Fibroblast of lung (primary cell): ENCODE measurements around the gene ARHGEF4. TPM values are rescaled to one million over a fixed set of nuclear protein-coding genes. Genes with fewer than 3 reads are reported as not detected.

Experiments used
- DNase-seq, 2 donors: peaks; one replicate each; pipeline versions ENCODE4 v3.0.0 to v3.0.0-alpha.2; 2010; ENCODE audit warnings: low read depth in 2 of 2
- H2AFZ ChIP-seq: 2 replicates; pipeline ENCODE4 v1.5.1; 2012; ENCODE audit warnings: low read length, control low read depth, inconsistent platforms
- H3K27ac ChIP-seq: 2 replicates; pipeline ENCODE4 v1.5.1; 2011; ENCODE audit warnings: low read length, control low read depth; ENCODE audit not compliant: insufficient read depth
- H3K27me3 ChIP-seq: 2 replicates; pipeline ENCODE4 v1.5.1; 2011; ENCODE audit warnings: mild to moderate bottlenecking, low read length; ENCODE audit not compliant: control insufficient read depth, insufficient read depth
- H3K36me3 ChIP-seq: 2 replicates; pipeline ENCODE4 v1.5.1; 2011; ENCODE audit warnings: low read length; ENCODE audit not compliant: control insufficient read depth, insufficient read depth
- H3K4me1 ChIP-seq: 2 replicates; pipeline ENCODE4 v1.5.1; 2011; ENCODE audit warnings: low read length; ENCODE audit not compliant: control insufficient read depth, insufficient read depth; ENCODE audit errors: extremely low read depth
- H3K4me2 ChIP-seq: 2 replicates; pipeline ENCODE4 v1.5.1; 2011; ENCODE audit warnings: low read length, control low read depth; ENCODE audit not compliant: insufficient read depth; ENCODE audit errors: extremely low read depth
- H3K4me3 ChIP-seq, 4 experiments: fragments of 200-600 bp in 1 of 4; sonication (generic) in 1 of 4; replicated peaks in 1 of 4; 2 replicates each; pipeline ENCODE4 v1.5.1; 2011 to 2016; ENCODE audit warnings: low read length in 4 of 4, low read depth in 3 of 4, mild to moderate bottlenecking in 3 of 4, control low read depth in 2 of 4, inconsistent platforms in 1 of 4, mixed read lengths in 1 of 4; ENCODE audit not compliant: insufficient read depth in 1 of 4; ENCODE audit errors: control extremely low read depth in 1 of 4
- H3K79me2 ChIP-seq: 2 replicates; pipeline ENCODE4 v1.5.1; 2012; ENCODE audit warnings: mild to moderate bottlenecking, low read length, inconsistent platforms; ENCODE audit not compliant: control insufficient read depth, insufficient read depth
- H3K9ac ChIP-seq: 2 replicates; pipeline ENCODE4 v1.5.1; 2011; ENCODE audit warnings: mild to moderate bottlenecking, low read length, control low read depth; ENCODE audit not compliant: insufficient read depth
- H3K9me3 ChIP-seq: 2 replicates; pipeline ENCODE4 v1.5.1; 2012; ENCODE audit warnings: low read depth, low read length; ENCODE audit not compliant: control insufficient read depth, insufficient read depth
- H4K20me1 ChIP-seq: 2 replicates; pipeline ENCODE4 v1.5.1; 2011; ENCODE audit warnings: low read length; ENCODE audit not compliant: control insufficient read depth, insufficient read depth; ENCODE audit errors: extremely low read depth
- EZH2 ChIP-seq: IDR thresholded peaks from 2 replicates; pipeline ENCODE4 v1.5.1; 2012; ENCODE audit warnings: low read length, control low read depth, mild to moderate bottlenecking; ENCODE audit errors: missing control alignments
- polyA plus RNA-seq, 2 donors: library from polyadenylated mRNA; depleted of rRNA in 1 of 2; stranded (reverse) in 1 of 2; unstranded in 1 of 2; fragments of >200 nt; gene quantifications; 2 replicates each; pipeline ENCODE4 v1.2.1, GENCODE V29; 2011 to 2012; ENCODE audit warnings: missing spikeins in 1 of 2
- total RNA-seq: library from RNA; depleted of rRNA; stranded (reverse); fragments of >200 nt; gene quantifications from 2 replicates; pipeline ENCODE4 v1.2.1, GENCODE V29; 2014
- TF ChIP-seq, protein P1 (sequence below), 2 donors: IDR thresholded peaks in 1 of 2; conservative IDR thresholded peaks in 1 of 2; 1 replicate in 1 of 2; 2 replicates in 1 of 2; pipeline ENCODE4 v1.5.1; 2011 to 2012; ENCODE audit warnings: low read length in 2 of 2, control low read depth in 1 of 2, inconsistent platforms in 1 of 2, low read depth in 1 of 2, mild to moderate bottlenecking in 1 of 2

The ARHGEF4 gene
- total and polyA plus RNA-seq, 2 donors (not counting 1 experiment from before 2014, with no cell fraction given), result 0.05 to 0.83 TPM

DNA sequence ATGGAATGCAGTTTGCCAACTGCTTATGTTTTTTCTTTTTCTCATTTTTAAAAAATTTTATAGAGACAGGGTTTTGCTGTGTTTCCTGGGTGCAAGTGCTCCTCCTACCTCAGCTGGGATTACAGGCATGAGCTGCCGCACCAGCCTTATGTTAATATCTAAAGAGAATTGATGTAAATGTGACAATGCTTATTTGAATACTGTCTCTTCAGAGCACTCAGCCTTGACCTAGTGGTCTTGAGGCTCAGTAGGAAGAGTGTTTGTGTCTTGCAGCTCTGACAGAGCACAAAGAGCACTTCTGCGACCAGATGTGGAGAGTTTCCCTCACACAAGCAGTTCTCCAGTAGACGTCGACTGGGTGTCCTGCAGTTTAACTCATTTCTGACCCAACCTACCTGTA is 55.3 kb downstream of the ARHGEF4 start:
- TF ChIP-seq EZH2, result no peak
- TF ChIP-seq, protein P1, sequence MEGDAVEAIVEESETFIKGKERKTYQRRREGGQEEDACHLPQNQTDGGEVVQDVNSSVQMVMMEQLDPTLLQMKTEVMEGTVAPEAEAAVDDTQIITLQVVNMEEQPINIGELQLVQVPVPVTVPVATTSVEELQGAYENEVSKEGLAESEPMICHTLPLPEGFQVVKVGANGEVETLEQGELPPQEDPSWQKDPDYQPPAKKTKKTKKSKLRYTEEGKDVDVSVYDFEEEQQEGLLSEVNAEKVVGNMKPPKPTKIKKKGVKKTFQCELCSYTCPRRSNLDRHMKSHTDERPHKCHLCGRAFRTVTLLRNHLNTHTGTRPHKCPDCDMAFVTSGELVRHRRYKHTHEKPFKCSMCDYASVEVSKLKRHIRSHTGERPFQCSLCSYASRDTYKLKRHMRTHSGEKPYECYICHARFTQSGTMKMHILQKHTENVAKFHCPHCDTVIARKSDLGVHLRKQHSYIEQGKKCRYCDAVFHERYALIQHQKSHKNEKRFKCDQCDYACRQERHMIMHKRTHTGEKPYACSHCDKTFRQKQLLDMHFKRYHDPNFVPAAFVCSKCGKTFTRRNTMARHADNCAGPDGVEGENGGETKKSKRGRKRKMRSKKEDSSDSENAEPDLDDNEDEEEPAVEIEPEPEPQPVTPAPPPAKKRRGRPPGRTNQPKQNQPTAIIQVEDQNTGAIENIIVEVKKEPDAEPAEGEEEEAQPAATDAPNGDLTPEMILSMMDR (conservative IDR thresholded peaks at IDR 0.05 in 1 of 2, IDR thresholded peaks at IDR 0.05 in 1 of 2; ENCODE audit: low read depth in 1 of 2, low read length in 2 of 2), result no peak
- H3K79me2 ChIP-seq, result no peaks in the 10 kb centered on the region
- no peak for DNase-seq
- H3K36me3 ChIP-seq, result no peaks in the 10 kb centered on the region
- H3K9me3 ChIP-seq, result no peaks in the 10 kb centered on the region
- no peak overlapping the region for H3K4me3 ChIP-seq
- no peaks in the 10 kb centered on the region for H4K20me1 ChIP-seq
- H2AFZ ChIP-seq, result no peak overlapping the region
- H3K27ac ChIP-seq, result no peak overlapping the region
- no peak overlapping the region for H3K9ac ChIP-seq
- H3K4me1 ChIP-seq, result no peaks in the 10 kb centered on the region
- H3K4me2 ChIP-seq, result no peak overlapping the region
- H3K27me3 ChIP-seq, result no peaks in the 10 kb centered on the region

DNA sequence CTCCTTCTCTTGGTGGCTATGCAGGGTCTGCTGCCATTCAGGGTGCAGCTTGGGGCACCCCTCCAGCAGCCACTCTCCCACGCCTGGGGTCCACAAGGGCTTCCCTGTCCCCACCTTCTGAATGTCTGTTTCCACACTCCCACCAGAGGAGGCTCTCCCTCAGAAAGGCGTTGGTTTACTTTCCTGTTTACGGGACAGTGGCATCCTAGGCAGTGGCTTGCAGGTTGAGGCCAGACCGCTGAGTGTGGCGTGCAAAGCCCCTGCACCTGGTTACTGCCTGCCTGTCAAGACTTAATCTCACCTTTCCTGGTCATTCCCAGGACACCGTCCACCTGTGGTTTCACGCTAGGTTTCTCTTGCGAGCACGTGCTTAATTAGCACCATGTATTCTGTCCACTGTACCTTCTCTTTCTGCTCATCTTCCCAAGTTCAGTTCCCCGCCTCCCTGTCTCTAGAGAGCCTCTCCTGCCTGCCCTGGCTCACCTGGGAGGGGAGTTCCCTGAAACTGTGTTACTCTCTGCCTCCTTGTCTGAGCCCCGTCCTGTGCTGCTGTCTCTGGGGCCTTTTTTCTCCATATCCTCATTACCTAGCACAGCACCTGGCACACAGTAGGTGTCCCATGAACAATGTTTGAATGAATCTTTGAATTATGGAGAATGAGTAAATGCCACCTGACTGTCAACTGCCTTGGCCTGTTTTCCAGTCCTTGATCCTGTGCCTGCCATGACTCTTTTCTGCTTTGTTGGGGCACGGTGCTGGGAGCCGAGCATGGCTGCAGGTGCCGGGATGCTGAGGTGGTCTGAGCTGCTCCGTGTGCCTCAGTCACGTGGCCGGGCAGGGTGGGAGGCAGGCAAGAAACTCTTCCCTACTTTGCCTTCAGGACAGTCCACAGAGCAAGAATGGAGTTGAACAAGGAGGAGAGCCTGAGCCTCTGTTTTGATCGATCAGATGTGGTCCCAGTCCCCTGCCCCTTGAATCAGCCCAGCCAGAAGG is 56.4 kb downstream of the ARHGEF4 start:
- Histone ChIP-seq H3K4me1 (no peaks in the 10 kb centered on the region), H3K27ac (no peak overlapping the region), H4K20me1 (no peaks in the 10 kb centered on the region), H3K9ac (no peak overlapping the region), H3K4me2 (no peak overlapping the region), H3K9me3 (no peaks in the 10 kb centered on the region), H3K36me3 (no peaks in the 10 kb centered on the region), H3K27me3 (no peaks in the 10 kb centered on the region), H3K4me3 (no peak overlapping the region), H3K79me2 (no peaks in the 10 kb centered on the region), H2AFZ (no peak overlapping the region)
- no peak for TF ChIP-seq EZH2
- no peak for DNase-seq

DNA sequence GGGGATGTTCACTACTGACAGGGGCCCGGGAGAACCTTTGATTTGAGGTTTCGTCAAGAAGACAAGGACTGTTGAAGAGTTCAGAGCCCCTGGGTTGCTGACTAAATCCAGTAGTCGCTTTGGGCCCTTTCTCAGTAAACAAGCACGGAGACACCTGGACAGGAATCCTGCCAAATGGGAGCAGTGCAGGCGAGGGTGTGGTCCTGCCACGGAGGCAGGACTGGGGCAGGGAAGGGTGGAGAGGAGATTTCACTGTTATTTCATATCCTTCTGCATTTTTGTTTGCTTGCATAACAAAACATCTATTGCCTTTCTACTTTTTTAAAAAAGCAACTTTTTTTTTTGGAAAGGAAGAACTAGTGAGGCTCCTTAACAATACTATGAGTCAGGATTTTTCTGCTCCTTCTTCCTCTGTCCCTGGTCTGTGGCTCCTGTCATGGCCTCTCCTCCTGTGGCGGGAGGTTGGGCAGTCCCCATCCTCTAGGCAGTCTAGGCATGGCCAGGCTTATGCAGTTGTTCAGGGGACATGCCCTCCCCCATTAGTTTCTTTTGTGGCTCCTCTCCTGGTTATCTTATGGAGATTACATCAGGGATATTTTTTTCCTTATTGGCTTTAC is 57.7 kb downstream of the ARHGEF4 start:
- no peak for DNase-seq
- H4K20me1 ChIP-seq, result no peaks in the 10 kb centered on the region
- H3K79me2 ChIP-seq, result no peaks in the 10 kb centered on the region

More for the DNA sequence above, 57.7 kb downstream of the ARHGEF4 start:
- Histone ChIP-seq H3K27ac (no peak overlapping the region), H2AFZ (no peak overlapping the region), H3K4me1 (no peaks in the 10 kb centered on the region), H3K4me3 (no peak overlapping the region), H3K9me3 (no peaks in the 10 kb centered on the region), H3K9ac (no peak overlapping the region), H3K36me3 (no peaks in the 10 kb centered on the region), H3K4me2 (no peak overlapping the region), H3K27me3 (no peaks in the 10 kb centered on the region)
- no peak for TF ChIP-seq EZH2
